SHP77 treated with DMSO at 0.1 percent for 48 hours (cell line): ENCODE measurements around the gene COL23A1.

ENCODE experiments used
- DNase-seq: peaks from one replicate; lab custom pipeline; 2025; lab: John Stamatoyannopoulos, UW

Gene COL23A1

GRCh38 chr5:178460174-178460573 is 130.0 kb downstream of the COL23A1 start:
- no peak for DNase-seq

- no peak for DNase-seq
Observed at GRCh38 chr5:178458140-178458539, 132.1 kb downstream of the COL23A1 start.

GRCh38 chr5:178457471-178457870 is 132.7 kb downstream of the COL23A1 start:
- no peak for DNase-seq

GRCh38 chr5:178455480-178455835 is 134.7 kb downstream of the COL23A1 start:
- DNase-seq: no peak

DNA sequence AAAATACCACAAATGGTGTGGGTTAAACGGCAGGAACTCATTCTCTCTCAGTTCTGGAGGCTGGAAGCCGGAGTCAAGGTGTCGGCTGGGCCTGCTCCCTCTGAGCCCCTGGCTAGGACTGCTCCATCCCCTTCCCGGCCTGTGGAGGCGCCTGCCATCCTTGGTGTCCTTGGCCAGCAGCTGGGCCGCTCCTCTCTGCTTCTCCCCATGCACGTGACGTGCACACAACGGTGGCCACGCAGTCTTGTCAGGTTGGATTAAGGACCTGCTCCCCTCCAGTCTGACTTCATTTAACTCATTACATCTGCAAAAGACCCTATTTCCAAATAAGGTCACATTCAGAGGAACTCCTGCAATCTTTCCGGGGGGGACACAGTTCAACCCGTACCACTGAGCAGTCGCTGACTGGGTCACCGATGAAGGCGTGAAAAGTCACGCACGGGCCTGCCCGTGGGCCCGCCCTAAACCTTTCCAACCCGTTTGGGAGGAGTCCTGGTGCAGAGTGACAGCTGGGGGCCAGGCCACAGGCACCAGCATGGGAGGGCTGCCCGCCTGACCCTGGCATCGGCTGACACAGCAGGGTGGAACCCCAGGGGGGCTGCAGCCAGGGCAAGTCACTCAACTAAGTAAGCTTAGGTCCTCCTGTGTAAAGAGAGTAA is 135.2 kb downstream of the COL23A1 start:
- no peak for DNase-seq

DNA sequence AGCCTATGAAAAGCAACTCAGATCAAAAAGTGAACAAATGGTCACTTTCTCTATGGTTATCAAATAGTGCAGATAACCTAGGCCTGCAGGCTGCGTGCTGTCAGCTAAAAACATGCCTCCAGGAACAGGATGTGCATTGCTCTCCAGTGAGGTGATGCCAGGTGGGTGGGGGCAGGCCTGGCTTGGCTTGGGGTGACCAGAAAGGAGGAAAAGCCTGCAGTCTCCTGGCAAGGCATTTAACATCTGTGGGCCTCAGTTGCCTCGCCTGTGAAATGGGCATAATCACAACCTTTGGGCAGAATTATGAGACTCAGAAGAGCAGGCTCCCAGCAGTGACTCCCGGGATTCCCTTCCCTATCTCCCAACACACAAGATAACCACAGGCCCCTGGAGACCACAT is 135.9 kb downstream of the COL23A1 start:
- DNase-seq: no peak

DNA sequence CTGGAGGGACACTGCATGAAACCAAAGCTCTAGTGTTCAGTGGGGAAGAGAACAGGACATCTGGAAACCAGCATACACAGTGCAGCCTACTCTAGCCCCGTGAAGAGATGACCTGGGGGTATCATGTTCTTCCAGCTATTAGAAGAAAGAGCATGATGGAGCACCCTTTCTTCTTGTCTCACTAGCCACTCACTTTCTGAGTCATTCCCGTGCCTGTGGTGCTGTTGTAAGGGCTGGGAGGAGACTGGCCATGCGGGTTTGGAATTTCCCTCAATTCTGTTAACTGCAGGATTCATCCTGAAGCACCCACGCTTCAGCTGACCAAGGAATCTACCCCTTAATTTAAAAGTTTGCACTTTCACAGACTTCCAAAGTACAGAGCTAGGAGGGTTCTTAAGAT is 137.0 kb downstream of the COL23A1 start:
- DNase-seq: no peak

- DNase-seq: no peak
Observed at GRCh38 chr5:178450121-178451028, 139.8 kb downstream of the COL23A1 start.

GRCh38 chr5:178449163-178450070 is 140.8 kb downstream of the COL23A1 start:
- no peak for DNase-seq

DNA sequence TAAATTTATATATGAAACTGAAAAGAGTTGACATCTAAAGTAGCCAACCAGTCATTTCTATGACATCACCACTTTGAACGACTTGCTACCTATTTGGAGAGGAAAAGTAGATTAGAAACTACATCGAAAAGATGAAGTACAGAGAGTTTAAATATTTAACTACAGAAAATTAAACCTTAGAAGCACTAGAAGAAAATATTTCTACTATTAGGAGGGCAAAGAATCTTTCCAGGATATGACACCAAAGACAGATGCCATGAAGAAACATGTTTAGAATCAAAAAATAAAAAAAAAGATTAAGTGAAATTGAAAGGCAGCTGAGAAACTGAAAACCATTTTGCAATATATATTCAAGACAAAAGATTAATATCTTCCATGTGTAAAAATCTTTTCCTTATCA is 144.7 kb downstream of the COL23A1 start:
- no peak for DNase-seq

GRCh38 chr5:178442405-178443257 is 147.6 kb downstream of the COL23A1 start:
- DNase-seq: no peak

GRCh38 chr5:178441486-178442270 is 148.5 kb downstream of the COL23A1 start:
- no peak for DNase-seq

DNA sequence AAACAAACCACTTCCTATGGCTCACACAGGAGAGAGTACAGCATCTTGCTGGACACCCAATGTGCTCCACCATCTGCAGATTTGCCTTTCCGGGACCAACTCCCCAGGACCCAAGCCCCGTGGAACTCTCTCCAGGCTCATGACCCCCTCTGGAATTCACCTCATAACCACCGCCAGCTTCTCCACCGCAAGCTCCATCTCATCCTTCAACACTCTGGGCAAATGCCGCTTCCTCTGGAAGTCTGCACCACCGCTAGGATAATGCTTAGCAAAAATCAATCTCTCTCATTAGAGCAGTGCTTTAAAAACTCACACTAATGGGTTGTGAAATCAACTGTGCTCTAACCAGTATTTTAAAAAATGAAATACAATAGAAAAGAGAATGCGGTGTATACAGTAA is 150.0 kb downstream of the COL23A1 start:
- DNase-seq: no peak

- DNase-seq: no peak
Observed at GRCh38 chr5:178439493-178440180, 150.6 kb downstream of the COL23A1 start.

- DNase-seq: no peak
Observed at GRCh38 chr5:178438796-178439195, 151.4 kb downstream of the COL23A1 start.

GRCh38 chr5:178437386-178438075 is 152.7 kb downstream of the COL23A1 start:
- DNase-seq: no peak

DNA sequence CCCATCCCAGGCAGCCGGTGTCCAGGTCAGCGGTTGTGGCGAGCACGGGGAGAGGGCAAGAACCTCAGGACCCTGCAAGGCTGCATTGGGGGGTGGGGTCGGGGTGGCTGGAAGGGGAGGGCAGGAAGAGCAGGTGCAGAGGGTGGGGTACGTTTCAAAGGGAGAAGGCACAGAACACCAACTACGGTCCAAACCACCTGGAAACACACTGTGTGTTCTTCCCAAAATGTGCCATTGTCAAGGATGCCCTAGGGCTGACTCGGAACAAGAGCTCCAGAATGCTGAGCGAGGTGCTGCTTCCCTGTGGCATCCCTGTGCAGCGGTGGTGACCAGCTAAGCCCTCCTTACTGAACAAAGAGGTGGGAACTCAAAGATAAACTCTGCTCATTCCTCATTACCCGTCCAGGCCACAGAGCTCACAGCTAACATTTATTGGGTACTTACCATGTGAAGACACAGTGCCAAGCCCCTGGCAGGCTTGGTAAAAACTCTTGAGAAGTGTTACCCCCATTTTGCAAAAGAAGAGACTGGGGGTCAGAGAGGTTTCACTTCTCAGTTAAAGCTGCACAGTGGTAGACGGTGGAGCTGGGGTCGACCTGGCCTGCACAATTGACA is 153.8 kb downstream of the COL23A1 start:
- DNase-seq: no peak

DNA sequence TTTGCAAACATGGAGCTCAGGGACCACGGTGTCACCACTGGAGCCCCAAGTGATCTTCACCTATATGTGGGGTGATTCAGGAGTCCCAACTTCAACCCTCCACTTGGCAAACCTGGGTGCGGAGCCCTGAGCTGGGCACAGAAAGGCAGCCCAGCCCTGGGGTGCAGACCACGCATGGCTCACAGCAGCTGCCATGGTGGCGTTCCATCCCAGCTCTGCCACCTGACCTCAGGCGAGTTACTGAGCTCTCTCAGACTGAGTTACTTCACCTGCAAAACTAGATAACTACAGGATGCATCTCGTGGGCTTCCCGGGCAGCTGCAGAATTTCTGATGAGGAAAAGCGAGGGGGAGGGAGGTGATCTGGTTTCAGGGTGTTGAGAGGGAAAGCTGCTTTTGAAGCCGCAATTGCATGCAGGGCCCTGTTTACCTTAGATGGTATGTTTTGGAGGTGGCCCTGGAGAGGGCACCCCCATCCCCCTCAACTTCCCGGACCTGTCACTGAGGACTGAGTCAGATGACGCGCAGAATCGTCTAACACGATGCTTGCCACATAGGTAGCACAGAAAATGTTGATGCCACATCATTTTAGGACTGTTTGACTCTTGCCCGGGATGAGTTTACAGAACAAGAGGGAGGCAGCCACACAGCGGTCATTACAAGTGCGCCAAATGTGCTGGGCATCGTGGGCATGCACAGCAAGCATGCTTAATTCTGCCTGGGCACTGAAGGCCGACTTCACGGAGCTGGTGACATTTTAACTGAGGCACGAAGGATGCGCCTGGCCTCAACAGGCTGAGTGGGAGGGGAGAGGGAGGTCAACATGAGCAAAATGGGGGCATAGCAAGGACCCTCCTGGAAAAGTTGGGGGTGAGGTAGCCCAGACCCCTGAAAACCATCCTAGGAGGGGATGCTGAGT is 154.6 kb downstream of the COL23A1 start:
- no peak for DNase-seq
